Activated CD4-positive, alpha-beta T cell treated with anti-CD3 and anti-CD28 coated beads, Interleukin-2, amount 10 ng/mL, durations not matched to agents 7 days and 5 days (primary cell): ENCODE results near the gene PEX14. TPM values are rescaled to one million over a fixed set of nuclear protein-coding genes. Genes with fewer than 3 reads are reported as not detected.
"Not testable (repeated sequence)": the region's sequence is repeated elsewhere in the genome, so short reads cannot be mapped to it uniquely, and the experiment has no call there.

Source experiments
- CTCF ChIA-PET: fragments of 350-600 bp; sonication (Branson Sonifier 250); formaldehyde crosslinking; loops from one replicate; lab custom pipeline; 2021; ENCODE audit warnings: antibody characterized with exemption; lab: Charles Lee
- POLR2A ChIA-PET: fragments of 350-600 bp; sonication (Branson Sonifier 250); formaldehyde crosslinking; loops from one replicate; lab custom pipeline; 2021; ENCODE audit warnings: antibody characterized with exemption; lab: Charles Lee
- DNase-seq: peaks from one replicate; pipeline ENCODE4 v3.0.0-alpha.2; 2020
- H3K27ac Mint-ChIP-seq: one replicate; pipeline ENCODE4 v1.8.0; 2021; ENCODE audit warnings: mild to moderate bottlenecking, moderate library complexity, mixed read lengths
- H3K27me3 Mint-ChIP-seq: one replicate; pipeline ENCODE4 v1.8.0; 2021; ENCODE audit warnings: mixed read lengths
- H3K36me3 Mint-ChIP-seq: one replicate; pipeline ENCODE4 v1.8.0; 2021; ENCODE audit warnings: low read depth, mixed read lengths
- H3K4me1 Mint-ChIP-seq: one replicate; pipeline ENCODE4 v1.8.0; 2021; ENCODE audit warnings: mixed read lengths
- H3K4me3 Mint-ChIP-seq: one replicate; pipeline ENCODE4 v1.8.0; 2021; ENCODE audit warnings: mild to moderate bottlenecking, moderate library complexity, mixed read lengths
- H3K9me3 Mint-ChIP-seq: one replicate; pipeline ENCODE4 v1.8.0; 2021; ENCODE audit warnings: mixed read lengths
- total RNA-seq, 2 experiments: library from RNA; stranded (reverse); gene quantifications; one replicate each; pipeline ENCODE4 v1.2.3, GENCODE V29; 2021

PEX14 gene
- total RNA-seq, 2 experiments from 2014 or later, result 23.4 to 24.4 TPM

DNA sequence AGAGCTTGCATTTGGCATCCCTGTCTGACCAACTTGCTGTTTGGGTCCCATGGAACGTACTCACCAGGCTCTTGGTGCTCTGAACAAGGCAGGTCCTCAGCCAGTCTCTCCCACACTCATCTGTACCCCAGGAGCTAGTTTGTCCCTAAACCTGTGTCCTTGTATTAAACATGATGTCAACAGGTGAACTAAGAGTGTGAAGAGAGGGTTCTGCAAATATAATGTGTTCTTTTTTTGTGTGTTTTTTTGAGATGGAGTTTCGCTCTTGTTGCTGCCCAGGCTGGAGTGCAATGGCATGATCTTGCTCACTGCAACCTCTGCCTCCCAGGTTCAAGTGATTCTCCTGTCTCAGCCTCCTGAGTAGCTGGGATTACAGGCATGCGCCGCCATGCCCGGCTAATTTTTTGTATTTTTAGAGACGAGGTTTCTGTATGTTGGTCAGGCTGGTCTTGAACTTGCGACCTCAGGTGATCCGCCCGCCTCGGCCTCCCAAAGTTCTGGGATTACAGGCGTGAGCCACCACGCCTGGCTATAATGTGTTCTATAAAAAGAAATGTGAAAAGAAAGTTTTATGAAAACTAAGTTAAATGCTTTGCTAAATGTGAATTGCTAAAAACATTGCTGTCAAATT lies 31.4 kb downstream of the PEX14 start:
- H3K27me3 Mint-ChIP-seq, DNase-seq, H3K9me3 Mint-ChIP-seq, H3K4me3 Mint-ChIP-seq, POLR2A ChIA-PET, H3K27ac Mint-ChIP-seq, H3K36me3 Mint-ChIP-seq: not testable (repeated sequence)
- H3K4me1 Mint-ChIP-seq, result peaks cover 53% of the 10 kb centered on the region
- CTCF ChIA-PET, result interaction anchor here (1.6 to 9.5 kb wide), 3 partner anchors 13 to 360 kb away, joined by 4 to 63 read pairs (median 4); partner anchors contain the start of gene KIF1B

DNA sequence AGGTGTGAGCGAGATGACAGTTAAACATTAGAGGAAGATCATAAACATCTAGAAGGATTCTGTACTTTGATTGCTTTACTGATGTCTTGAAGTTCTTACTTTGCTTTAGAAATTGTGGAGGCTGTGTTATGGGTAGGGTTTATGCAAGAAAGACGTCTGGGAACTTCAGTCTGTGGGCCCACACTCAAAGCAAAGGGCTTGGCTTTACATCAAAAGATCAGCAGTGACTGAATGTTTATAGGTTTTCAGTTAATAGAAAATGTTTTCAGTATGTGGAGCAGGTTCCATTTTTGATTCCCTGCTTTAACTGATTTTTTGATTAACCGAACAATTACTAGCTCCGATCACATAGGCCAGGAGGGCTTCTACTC lies 31.9 kb downstream of the PEX14 start:
- POLR2A ChIA-PET, result interaction anchor here (1.0 kb wide), 1 partner anchor 12 kb away, joined by 8 read pairs; no protein-coding TSS in a partner anchor
- CTCF ChIA-PET, result interaction anchor here (1.0 to 9.5 kb wide), 5 partner anchors 8 to 363 kb away, joined by 4 to 63 read pairs (median 4); partner anchors contain the start of gene KIF1B
- peaks cover 58% of the 10 kb centered on the region for H3K4me1 Mint-ChIP-seq

DNA sequence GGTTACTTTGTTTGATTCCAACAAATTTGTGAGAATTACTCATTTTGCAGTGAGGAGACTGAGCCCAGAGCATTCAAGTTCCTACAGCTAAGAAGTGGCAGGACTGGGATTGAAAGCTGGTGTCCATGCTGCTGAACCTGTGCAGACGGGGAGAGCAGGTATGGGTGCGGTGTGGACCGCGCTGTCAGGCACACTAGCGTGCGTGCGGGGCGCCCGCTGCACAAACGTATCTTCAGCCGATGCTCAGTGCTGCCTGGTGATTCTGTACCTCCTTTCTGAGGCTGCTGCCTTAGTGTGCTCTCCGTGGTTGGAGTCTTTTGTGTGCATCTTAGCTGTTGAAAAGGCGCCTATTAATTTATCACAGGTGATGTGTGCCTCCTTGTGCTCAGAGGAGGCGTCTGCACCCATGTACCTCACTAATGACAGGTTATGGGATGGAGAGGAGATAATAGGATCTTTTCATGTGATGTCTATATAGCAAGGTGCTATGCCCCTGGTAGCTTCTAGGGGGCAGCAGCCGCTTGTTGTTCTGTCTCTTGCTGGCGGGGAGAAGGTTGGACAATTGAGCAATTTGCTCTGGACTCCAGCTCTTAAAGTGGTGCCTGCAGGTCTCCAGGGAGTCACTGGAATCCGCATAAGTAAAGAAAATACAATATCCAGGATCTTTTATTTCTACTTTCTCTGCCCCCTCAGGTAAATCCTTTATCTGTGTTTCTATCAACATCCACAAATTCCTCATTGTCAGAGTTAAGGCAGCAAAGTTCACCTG lies 32.5 kb downstream of the PEX14 start:
- peak; percentile 69 for DNase-seq
- H3K27ac Mint-ChIP-seq, result peak overlapping the region; percentile 70
- no peaks in the 10 kb centered on the region for H3K9me3 Mint-ChIP-seq
- no peak overlapping the region for H3K4me3 Mint-ChIP-seq
- peaks cover 7% of the 10 kb centered on the region for H3K36me3 Mint-ChIP-seq
- no peaks in the 10 kb centered on the region for H3K27me3 Mint-ChIP-seq
- H3K4me1 Mint-ChIP-seq, result peaks cover 58% of the 10 kb centered on the region
- POLR2A ChIA-PET, result interaction anchor here (1.0 kb wide), 1 partner anchor 12 kb away, joined by 8 read pairs; no protein-coding TSS in a partner anchor
- CTCF ChIA-PET, result interaction anchor here (0.6 to 9.5 kb wide), 14 partner anchors 9 to 804 kb away, joined by 3 to 63 read pairs (median 4); partner anchors contain the start of gene KIF1B

More for the DNA sequence above, 31.9 kb downstream of the PEX14 start:
- H3K27me3 Mint-ChIP-seq, result no peaks in the 10 kb centered on the region
- no peaks in the 10 kb centered on the region for H3K9me3 Mint-ChIP-seq
- DNase-seq, result no peak
- H3K36me3 Mint-ChIP-seq, result peaks cover 7% of the 10 kb centered on the region
- H3K4me3 Mint-ChIP-seq, result no peak overlapping the region
- no peak overlapping the region for H3K27ac Mint-ChIP-seq

DNA sequence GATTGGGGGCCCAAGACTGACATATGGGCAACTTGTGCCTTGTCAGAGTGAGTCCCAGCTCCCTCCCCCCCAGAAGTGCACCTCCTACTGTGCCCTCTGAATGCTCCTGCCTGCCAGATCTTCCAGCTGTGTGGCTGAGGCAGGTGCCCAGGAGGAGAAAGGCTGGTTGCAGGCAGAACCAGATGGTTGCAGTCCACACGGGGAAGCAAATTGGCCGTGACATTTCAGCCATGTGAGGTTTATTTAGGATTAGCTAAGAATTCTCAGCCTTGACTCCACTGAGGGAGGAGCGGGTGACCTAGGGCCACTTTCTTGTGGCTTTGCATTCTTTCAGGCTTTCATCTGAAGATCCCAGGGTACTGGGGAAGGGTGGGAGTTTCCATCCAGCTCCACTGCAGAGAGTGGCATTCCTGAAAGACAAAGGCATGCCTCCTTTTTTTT lies 33.8 kb downstream of the PEX14 start:
- Mint-ChIP-seq H3K9me3 (no peaks in the 10 kb centered on the region), H3K27me3 (no peaks in the 10 kb centered on the region), H3K27ac (no peak overlapping the region), H3K4me3 (no peak overlapping the region), H3K36me3 (peaks cover 15% of the 10 kb centered on the region), H3K4me1 (peaks cover 67% of the 10 kb centered on the region)
- POLR2A ChIA-PET, result no interaction called here
- DNase-seq, result no peak
- CTCF ChIA-PET, result interaction anchor here (0.6 to 9.5 kb wide), 7 partner anchors 10 to 401 kb away, joined by 3 to 63 read pairs (median 3); no protein-coding TSS in a partner anchor

DNA sequence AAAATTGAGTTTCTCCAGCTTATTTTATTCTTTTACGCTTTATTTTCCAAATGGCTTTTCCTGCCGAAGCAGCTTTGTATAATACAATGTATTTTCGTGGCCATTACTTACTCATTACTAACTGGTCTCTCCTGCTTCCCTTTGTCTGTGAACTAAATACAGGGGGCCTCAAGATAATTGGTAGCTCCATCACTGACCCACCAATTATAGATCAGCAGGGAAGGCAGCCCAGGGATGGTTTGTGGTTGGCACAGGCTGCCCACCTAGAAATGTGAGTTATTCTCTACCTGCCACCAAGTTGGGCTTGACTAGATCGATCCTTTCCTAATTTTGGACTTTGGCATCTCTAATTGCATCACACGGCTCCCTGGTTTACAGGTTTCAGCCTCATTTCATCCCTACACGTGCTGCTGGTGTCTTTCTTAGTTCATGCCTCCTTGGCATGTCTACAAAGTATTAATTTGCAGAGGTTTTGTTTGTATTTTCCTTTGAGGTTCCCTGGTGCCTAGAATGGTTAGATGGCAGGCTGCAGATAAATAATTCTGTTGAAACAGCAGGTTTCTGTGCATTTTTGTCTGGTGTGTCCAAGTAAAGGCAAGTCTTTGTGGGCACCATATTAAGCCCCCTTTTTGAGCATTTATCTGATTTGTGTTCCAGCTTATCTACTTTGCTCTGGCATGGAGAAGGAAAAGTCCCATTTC lies 35.2 kb downstream of the PEX14 start:
- Mint-ChIP-seq H3K4me3 (peak overlapping the region; percentile 63), H3K27ac (peak overlapping the region; percentile 95), H3K36me3 (peaks cover 20% of the 10 kb centered on the region), H3K4me1 (peaks cover 79% of the 10 kb centered on the region), H3K27me3 (no peaks in the 10 kb centered on the region), H3K9me3 (no peaks in the 10 kb centered on the region)
- ChIA-PET POLR2A (no interaction called here), CTCF (interaction anchor here (1.4 to 9.5 kb wide), 3 partner anchors 12 to 300 kb away, joined by 4 to 63 read pairs (median 20); partner anchors contain the start of gene KIF1B)
- DNase-seq, result no peak

DNA sequence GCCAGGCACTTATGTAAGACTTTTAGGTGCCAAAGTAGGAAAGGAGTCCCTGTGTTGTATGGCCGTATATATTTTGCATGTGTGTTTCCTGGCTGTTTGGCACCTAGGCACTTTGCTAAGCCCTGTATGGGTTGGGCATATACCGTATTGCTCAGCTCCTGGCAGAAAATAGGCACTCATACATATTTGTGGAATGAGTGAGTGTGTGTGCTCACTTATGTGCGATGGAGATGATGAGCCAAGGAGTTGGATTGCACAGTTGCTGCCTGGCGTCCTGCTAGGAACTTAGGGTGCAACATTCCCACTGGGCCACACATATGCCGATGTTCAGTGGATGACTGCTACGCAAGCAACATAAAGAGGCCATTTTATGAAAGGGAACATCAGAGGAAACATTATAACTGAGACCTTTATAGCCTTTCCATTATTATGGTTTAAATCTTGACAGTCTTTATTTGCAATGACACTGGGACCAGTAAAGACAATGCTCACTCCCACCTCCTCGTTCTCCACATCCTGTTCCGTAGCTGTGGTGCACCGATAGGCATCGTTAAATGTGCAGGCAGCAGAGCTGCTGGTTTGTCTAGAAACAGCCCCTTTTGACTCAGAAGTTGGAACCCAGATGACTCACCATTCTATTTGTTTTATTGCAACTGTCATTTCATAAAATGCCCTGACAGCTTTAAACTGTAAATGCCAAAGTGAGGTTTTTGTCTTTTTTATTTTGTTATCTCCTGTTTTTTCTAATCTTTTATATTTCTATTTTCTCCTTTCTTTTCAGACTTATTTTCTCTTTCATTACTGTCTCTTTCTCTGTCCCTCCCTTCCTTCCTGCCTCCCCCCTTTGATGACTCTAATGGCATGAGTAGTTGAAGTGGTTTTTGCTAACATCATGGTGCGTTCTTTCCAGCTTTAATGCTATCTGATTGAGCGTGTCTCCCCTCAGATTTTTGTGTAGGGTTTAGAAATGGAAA lies 36.1 kb downstream of the PEX14 start:
- Mint-ChIP-seq H3K4me1 (peaks cover 84% of the 10 kb centered on the region), H3K27me3 (no peaks in the 10 kb centered on the region), H3K9me3 (no peaks in the 10 kb centered on the region), H3K4me3 (peak overlapping the region; percentile 63), H3K27ac (peak overlapping the region; percentile 95), H3K36me3 (peaks cover 20% of the 10 kb centered on the region)
- CTCF ChIA-PET, result interaction anchor here (1.0 to 9.5 kb wide), 3 partner anchors 9 to 301 kb away, joined by 4 to 63 read pairs (median 4); partner anchors contain the start of gene KIF1B
- POLR2A ChIA-PET, result no interaction called here
- peak; percentile 91 for DNase-seq

DNA sequence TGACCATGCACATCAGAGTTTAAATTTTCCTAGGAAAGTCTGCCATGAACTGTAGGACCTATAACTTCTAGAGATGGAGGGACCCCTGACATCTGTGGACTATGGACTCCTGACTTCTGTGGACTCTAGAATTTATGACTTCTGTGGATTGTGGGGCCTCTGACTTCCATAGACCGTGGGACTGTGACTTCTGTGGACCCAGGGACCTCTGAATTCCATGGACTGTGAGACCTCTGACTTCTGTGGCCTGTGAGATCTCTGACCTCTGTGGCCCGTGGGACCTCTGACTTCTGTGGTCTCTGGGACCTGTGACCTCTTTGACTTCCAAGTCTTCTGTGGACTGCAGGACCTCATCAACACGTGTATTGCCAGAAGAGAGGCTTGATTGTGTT lies 36.7 kb downstream of the PEX14 start:
- Mint-ChIP-seq H3K4me1 (peaks cover 89% of the 10 kb centered on the region), H3K9me3 (no peaks in the 10 kb centered on the region), H3K27me3 (no peaks in the 10 kb centered on the region), H3K27ac (peak overlapping the region; percentile 95), H3K36me3 (peaks cover 20% of the 10 kb centered on the region), H3K4me3 (peak overlapping the region; percentile 63)
- ChIA-PET POLR2A (no interaction called here), CTCF (interaction anchor here (1.0 to 9.5 kb wide), 4 partner anchors 9 to 301 kb away, joined by 3 to 63 read pairs (median 4); partner anchors contain the start of gene KIF1B)
- DNase-seq, result no peak

DNA sequence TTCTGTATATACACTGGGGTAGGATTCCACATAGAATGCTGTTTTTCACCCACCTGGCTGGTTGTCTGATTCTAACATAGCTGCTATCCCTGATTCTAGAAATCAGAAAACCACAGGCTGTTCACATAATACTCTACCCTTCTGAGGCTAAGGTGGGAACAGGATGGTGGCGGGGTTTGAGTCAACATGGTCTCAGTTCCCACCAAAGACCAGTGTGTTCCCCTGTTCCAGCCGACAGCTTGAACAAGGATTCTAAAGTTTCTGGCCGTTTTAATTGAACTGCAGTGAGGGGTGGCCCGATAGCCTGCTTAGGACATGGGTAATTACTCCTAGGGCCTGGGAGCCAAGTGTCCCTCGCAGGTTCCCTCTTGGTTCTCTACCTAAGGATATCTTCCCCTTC lies 38.4 kb downstream of the PEX14 start:
- H3K27ac Mint-ChIP-seq, result peak overlapping the region; percentile 74
- no peaks in the 10 kb centered on the region for H3K9me3 Mint-ChIP-seq

DNA sequence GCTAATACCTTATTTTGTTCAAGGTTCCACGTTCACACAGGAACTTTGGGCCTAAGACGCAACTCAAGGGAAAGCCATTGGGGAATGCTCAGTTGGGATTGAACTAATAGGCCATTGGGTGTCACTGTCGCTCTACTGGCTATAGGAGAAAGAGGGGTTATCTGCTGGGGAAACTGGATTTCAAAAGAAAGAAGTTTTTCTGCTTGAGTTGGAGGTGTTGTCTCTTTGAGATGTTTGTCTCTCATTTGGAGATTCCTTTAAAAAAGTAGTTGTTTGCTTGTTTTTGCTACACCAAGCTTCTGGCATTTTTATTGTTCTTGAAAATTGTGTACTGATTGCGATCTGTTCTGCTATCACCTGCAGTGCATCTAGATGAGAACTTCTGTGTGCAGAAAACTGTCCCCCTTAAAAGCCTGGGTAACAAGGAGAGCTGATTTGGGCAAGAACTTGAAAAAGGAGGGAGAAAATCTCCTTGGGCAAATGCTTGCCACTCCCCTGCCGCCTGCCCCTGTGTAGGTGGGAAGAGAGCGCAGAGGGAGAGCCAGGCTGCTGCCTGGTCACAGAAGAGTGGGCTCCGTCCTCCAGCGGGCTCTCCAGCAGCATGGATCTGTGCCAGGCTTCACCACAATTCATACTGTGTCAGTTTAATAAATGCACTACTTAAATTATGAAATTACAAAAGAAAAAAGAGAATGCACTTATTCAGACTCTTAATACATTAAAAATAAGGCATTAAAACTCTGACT lies 39.9 kb downstream of the PEX14 start:
- POLR2A ChIA-PET, result interaction anchor here (0.6 kb wide), 1 partner anchor 11 kb away, joined by 3 read pairs; no protein-coding TSS in a partner anchor
- H3K27ac Mint-ChIP-seq, result peak overlapping the region; percentile 37

More for the DNA sequence above, 38.4 kb downstream of the PEX14 start:
- DNase-seq, result no peak
- Mint-ChIP-seq H3K27me3 (no peaks in the 10 kb centered on the region), H3K4me1 (peaks cover 86% of the 10 kb centered on the region), H3K36me3 (peaks cover 17% of the 10 kb centered on the region), H3K4me3 (no peak overlapping the region)
- ChIA-PET CTCF (interaction anchor here (0.7 to 1.9 kb wide), 5 partner anchors 10 to 33 kb away, joined by 3 to 4 read pairs (median 4); no protein-coding TSS in a partner anchor), POLR2A (no interaction called here)

DNA sequence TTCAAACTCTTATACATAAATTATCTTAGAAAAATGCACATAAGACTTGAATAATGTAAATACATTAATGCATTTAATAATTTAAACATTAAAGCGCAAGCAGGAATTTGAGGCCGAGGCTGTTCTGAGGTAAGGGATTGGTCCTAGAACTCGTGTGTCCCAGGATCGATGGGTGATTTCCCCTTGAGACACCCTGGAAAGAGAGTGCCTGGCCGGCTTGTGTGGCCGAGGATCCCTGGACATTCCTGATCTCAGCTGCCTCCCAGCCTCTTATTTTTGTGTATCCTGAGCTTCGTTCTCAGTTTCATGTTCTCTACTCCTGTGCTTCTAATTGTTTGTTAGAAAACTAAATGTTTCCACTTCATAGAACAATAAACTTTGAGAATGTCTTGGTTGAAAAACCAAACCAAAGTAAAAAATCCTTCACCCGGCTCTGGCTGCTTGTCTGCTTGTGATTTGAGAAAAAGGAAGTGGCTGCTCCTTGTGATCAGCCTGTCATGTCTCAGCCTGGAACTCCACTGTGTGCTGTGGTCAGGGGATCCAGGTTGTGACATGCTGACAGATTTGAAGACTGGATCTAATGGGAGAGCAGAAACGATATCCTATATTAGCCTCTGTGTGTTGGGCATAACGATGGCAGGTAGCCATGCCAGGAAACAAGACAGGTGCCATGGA lies 40.7 kb downstream of the PEX14 start:
- no peaks in the 10 kb centered on the region for H3K9me3 Mint-ChIP-seq
- ChIA-PET CTCF (interaction anchor here (1.4 kb wide), 1 partner anchor 30 kb away, joined by 3 read pairs; no protein-coding TSS in a partner anchor), POLR2A (interaction anchor here (0.6 kb wide), 1 partner anchor 10 kb away, joined by 3 read pairs; no protein-coding TSS in a partner anchor)
- H3K27me3 Mint-ChIP-seq, result no peaks in the 10 kb centered on the region
- H3K36me3 Mint-ChIP-seq, result peaks cover 17% of the 10 kb centered on the region
- DNase-seq, result no peak
- no peak overlapping the region for H3K27ac Mint-ChIP-seq
- no peak overlapping the region for H3K4me3 Mint-ChIP-seq
- peaks cover 72% of the 10 kb centered on the region for H3K4me1 Mint-ChIP-seq

More for the DNA sequence above, 39.9 kb downstream of the PEX14 start:
- Mint-ChIP-seq H3K4me1 (peaks cover 77% of the 10 kb centered on the region), H3K36me3 (peaks cover 16% of the 10 kb centered on the region), H3K27me3 (no peaks in the 10 kb centered on the region), H3K9me3 (no peaks in the 10 kb centered on the region), H3K4me3 (no peak overlapping the region)
- CTCF ChIA-PET, result interaction anchor here (1.3 to 1.7 kb wide), 3 partner anchors 8 to 29 kb away, joined by 3 to 4 read pairs (median 4); no protein-coding TSS in a partner anchor
- DNase-seq, result peak; percentile 30
